ENCODE results near the gene GRIK2. TPM values are rescaled to one million over a fixed set of nuclear protein-coding genes. Genes with fewer than 3 reads are reported as not detected.

GRIK2 gene
- total RNA-seq, 2 donors from 2014 or later = 7.7 to 12.1 TPM

- Histone ChIP-seq H3K4me1 (no peaks in the 10 kb centered on the region), H3K36me3 (no peaks in the 10 kb centered on the region), H3K4me3 (no peak overlapping the region), H3K9me3 (no peaks in the 10 kb centered on the region), H3K27ac (no peak overlapping the region), H3K27me3 (no peaks in the 10 kb centered on the region)
- no peak for TF ChIP-seq CTCF (IDR thresholded peaks at IDR 0.05)
- DNase-seq (ENCODE audit: low spot score) = no peak
Measured at GRCh38 chr6:101887532-101887931, 494.0 kb downstream of the GRIK2 start.

- H3K9me3 ChIP-seq = no peaks in the 10 kb centered on the region
- H3K27me3 ChIP-seq = no peaks in the 10 kb centered on the region
- no peaks in the 10 kb centered on the region for H3K36me3 ChIP-seq
- no peak for DNase-seq (ENCODE audit: low spot score)
- TF ChIP-seq CTCF (IDR thresholded peaks at IDR 0.05) = no peak
- H3K4me3 ChIP-seq = no peak overlapping the region
- no peak overlapping the region for H3K27ac ChIP-seq
- no peaks in the 10 kb centered on the region for H3K4me1 ChIP-seq
Measured at GRCh38 chr6:101907356-101908217, 514.1 kb downstream of the GRIK2 start.

GRCh38 chr6:101909366-101909765, 515.9 kb downstream of the GRIK2 start:
- DNase-seq (ENCODE audit: low spot score) = no peak
- Histone ChIP-seq H3K9me3 (no peaks in the 10 kb centered on the region), H3K36me3 (no peaks in the 10 kb centered on the region), H3K27ac (no peak overlapping the region), H3K4me1 (no peaks in the 10 kb centered on the region), H3K4me3 (no peak overlapping the region), H3K27me3 (no peaks in the 10 kb centered on the region)
- no peak for TF ChIP-seq CTCF (IDR thresholded peaks at IDR 0.05)

GRCh38 chr6:101912311-101912710, 518.8 kb downstream of the GRIK2 start:
- H3K27ac ChIP-seq = no peak overlapping the region
- H3K4me3 ChIP-seq = no peak overlapping the region
- H3K27me3 ChIP-seq = no peaks in the 10 kb centered on the region
- H3K36me3 ChIP-seq = no peaks in the 10 kb centered on the region
- no peak for DNase-seq (ENCODE audit: low spot score)
- no peak for TF ChIP-seq CTCF (IDR thresholded peaks at IDR 0.05)
- H3K9me3 ChIP-seq = no peaks in the 10 kb centered on the region
- no peaks in the 10 kb centered on the region for H3K4me1 ChIP-seq

GRCh38 chr6:101918471-101918870, 525.0 kb downstream of the GRIK2 start:
- Histone ChIP-seq H3K4me1 (no peaks in the 10 kb centered on the region), H3K4me3 (no peak overlapping the region), H3K36me3 (no peaks in the 10 kb centered on the region), H3K27me3 (no peaks in the 10 kb centered on the region), H3K9me3 (no peaks in the 10 kb centered on the region), H3K27ac (no peak overlapping the region)
- DNase-seq (ENCODE audit: low spot score) = no peak
- TF ChIP-seq CTCF (IDR thresholded peaks at IDR 0.05) = no peak

Data from right atrium auricular region (tissue), 2 donors.